ENCODE data around the gene HSD17B11. TPM values are rescaled to one million over a fixed set of nuclear protein-coding genes. Genes with fewer than 3 reads are reported as not detected.

Gene HSD17B11
- polyA plus RNA-seq, 1 donor (not counting 4 experiments of a cell fraction or from before 2014, with no cell fraction given): 8.5 TPM

GRCh38 chr4:87310691-87311335, 80.2 kb downstream of the HSD17B11 start:
- H3K27me3 ChIP-seq (ENCODE audit: control insufficient read depth, extremely low read depth, insufficient read depth, low read length): no peaks in the 10 kb centered on the region
- H4K20me1 ChIP-seq (ENCODE audit: control insufficient read depth, extremely low read depth, insufficient read depth, low read length): no peaks in the 10 kb centered on the region
- H3K4me1 ChIP-seq (ENCODE audit: control insufficient read depth, extremely low read depth, insufficient read depth, low read length): peaks cover under 1% of the 10 kb centered on the region
- no peak overlapping the region for H3K4me3 ChIP-seq (ENCODE audit: control insufficient read depth in 2 of 3, extremely low read depth in 1 of 3, insufficient read depth in 2 of 3, low read depth in 1 of 3, low read length in 3 of 3)
- no peak overlapping the region for H3K4me2 ChIP-seq (ENCODE audit: control insufficient read depth, extremely low read depth, insufficient read depth, low read depth, low read length)
- H3K9me1 ChIP-seq (ENCODE audit: control insufficient read depth, extremely low read depth, insufficient read depth, low read length): no peaks in the 10 kb centered on the region
- H3K36me3 ChIP-seq (ENCODE audit: control insufficient read depth in 2 of 2, extremely low read depth in 1 of 2, insufficient read depth in 2 of 2, low read length in 2 of 2): no peaks in the 10 kb centered on the region
- DNase-seq (ENCODE audit: low read depth, low spot score) (no peak), FAIRE-seq (no peak)
- no peaks in the 10 kb centered on the region for H3K79me2 ChIP-seq (ENCODE audit: control insufficient read depth, insufficient read depth, low read length)
- H2AFZ ChIP-seq (ENCODE audit: control insufficient read depth, low read length): no peak overlapping the region
- TF ChIP-seq EZH2 (IDR thresholded peaks at IDR 0.05; ENCODE audit: low read length): no peak
- no peak for TF ChIP-seq CTCF (optimal IDR thresholded peaks at IDR 0.05 in 1 of 3, IDR thresholded peaks at IDR 0.05 in 1 of 3, conservative IDR thresholded peaks at IDR 0.05 in 1 of 3; ENCODE audit: extremely low read depth in 1 of 3, insufficient read depth in 2 of 3, low read length in 3 of 3)
- no peaks in the 10 kb centered on the region for H3K9me3 ChIP-seq (ENCODE audit: control insufficient read depth, low read depth, low read length)
- H3K27ac ChIP-seq (ENCODE audit: control insufficient read depth, insufficient read depth, low read length): no peak overlapping the region
- dilution Hi-C loops (cut with MboI; ENCODE audit: extremely low pct_ligation_motif_present, low sequenced_read_pairs): no loop called here
- no peak overlapping the region for H3K9ac ChIP-seq (ENCODE audit: control insufficient read depth, extremely low read depth, insufficient read depth, low read length)

GRCh38 chr4:87309625-87310024, 81.4 kb downstream of the HSD17B11 start:
- no peak for DNase-seq (ENCODE audit: low read depth, low spot score)
- Histone ChIP-seq H3K4me3 (ENCODE audit: control insufficient read depth in 2 of 3, extremely low read depth in 1 of 3, insufficient read depth in 2 of 3, low read depth in 1 of 3, low read length in 3 of 3) (no peak overlapping the region), H3K27me3 (ENCODE audit: control insufficient read depth, extremely low read depth, insufficient read depth, low read length) (no peaks in the 10 kb centered on the region), H3K36me3 (ENCODE audit: control insufficient read depth in 2 of 2, extremely low read depth in 1 of 2, insufficient read depth in 2 of 2, low read length in 2 of 2) (no peaks in the 10 kb centered on the region), H3K9me1 (ENCODE audit: control insufficient read depth, extremely low read depth, insufficient read depth, low read length) (no peaks in the 10 kb centered on the region), H2AFZ (ENCODE audit: control insufficient read depth, low read length) (no peak overlapping the region), H3K27ac (ENCODE audit: control insufficient read depth, insufficient read depth, low read length) (no peak overlapping the region), H3K4me2 (ENCODE audit: control insufficient read depth, extremely low read depth, insufficient read depth, low read depth, low read length) (no peak overlapping the region), H3K79me2 (ENCODE audit: control insufficient read depth, insufficient read depth, low read length) (no peaks in the 10 kb centered on the region), H3K4me1 (ENCODE audit: control insufficient read depth, extremely low read depth, insufficient read depth, low read length) (peaks cover 7% of the 10 kb centered on the region), H4K20me1 (ENCODE audit: control insufficient read depth, extremely low read depth, insufficient read depth, low read length) (no peaks in the 10 kb centered on the region), H3K9ac (ENCODE audit: control insufficient read depth, extremely low read depth, insufficient read depth, low read length) (no peak overlapping the region), H3K9me3 (ENCODE audit: control insufficient read depth, low read depth, low read length) (no peaks in the 10 kb centered on the region)
- dilution Hi-C loops (cut with MboI; ENCODE audit: extremely low pct_ligation_motif_present, low sequenced_read_pairs): no loop called here
- TF ChIP-seq CTCF (optimal IDR thresholded peaks at IDR 0.05 in 1 of 3, IDR thresholded peaks at IDR 0.05 in 1 of 3, conservative IDR thresholded peaks at IDR 0.05 in 1 of 3; ENCODE audit: extremely low read depth in 1 of 3, insufficient read depth in 2 of 3, low read length in 3 of 3): no peak
- TF ChIP-seq EZH2 (IDR thresholded peaks at IDR 0.05; ENCODE audit: low read length): no peak
- FAIRE-seq: no peak
